HG02588 (cell line): ENCODE measurements around the gene RNF125.
"Not testable (repeated sequence)": the region's sequence is repeated elsewhere in the genome, so short reads cannot be mapped to it uniquely, and the experiment has no call there.

ENCODE experiments used
- ATAC-seq: cut with Tn5 transposase; IDR thresholded peaks from one replicate; pipeline ENCODE4 v1.9.1; 2021; ENCODE audit warnings: mild to moderate bottlenecking, moderate library complexity; ENCODE audit not compliant: unreplicated experiment

The RNF125 gene

DNA sequence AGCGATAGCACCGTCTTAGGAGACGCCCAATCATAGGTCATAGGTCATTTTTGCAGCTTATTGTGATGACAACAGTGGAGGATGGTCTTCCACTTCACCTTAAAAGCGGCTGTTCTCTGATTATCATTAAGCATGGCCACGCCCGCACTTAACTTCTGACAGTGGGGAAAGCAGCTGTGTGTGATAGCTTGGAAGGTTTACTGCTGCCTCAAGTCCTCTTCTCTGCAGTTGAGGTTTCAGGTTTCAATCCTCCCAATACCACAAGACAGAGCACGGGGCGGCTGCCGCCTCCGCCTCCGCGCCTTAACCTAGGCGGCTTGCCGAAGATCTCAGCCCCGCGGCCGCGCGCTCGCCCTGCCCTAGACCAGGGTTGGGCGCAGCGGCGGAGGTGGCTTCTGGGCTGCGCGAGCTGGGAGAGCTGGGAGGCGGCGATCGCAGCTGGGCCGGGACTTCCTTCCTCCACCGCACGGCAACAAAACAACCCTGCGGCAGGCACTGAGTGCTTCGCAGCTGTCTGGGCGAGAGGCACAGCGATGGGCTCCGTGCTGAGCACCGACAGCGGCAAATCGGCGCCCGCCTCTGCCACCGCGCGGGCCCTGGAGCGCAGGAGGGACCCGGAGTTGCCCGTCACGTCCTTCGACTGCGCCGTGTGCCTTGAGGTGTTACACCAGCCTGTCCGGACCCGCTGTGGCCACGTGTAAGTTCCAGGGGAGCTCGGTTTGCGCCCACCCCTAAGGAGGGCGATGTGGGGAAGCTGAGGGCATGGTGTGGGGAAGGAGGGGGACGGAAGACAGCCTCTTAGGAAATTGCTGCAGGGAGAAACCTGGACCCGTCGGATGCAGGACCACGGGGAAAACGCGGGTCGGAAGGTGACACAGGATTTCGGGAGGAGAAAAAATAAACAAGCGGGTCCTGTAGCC, at the start of gene RNF125:
TSS of gene RNF125 (plus strand) at position 495 of the 920 bp plus-strand sequence. CDS start at position 534, 39 bp downstream.
- peak; percentile 91 for ATAC-seq

DNA sequence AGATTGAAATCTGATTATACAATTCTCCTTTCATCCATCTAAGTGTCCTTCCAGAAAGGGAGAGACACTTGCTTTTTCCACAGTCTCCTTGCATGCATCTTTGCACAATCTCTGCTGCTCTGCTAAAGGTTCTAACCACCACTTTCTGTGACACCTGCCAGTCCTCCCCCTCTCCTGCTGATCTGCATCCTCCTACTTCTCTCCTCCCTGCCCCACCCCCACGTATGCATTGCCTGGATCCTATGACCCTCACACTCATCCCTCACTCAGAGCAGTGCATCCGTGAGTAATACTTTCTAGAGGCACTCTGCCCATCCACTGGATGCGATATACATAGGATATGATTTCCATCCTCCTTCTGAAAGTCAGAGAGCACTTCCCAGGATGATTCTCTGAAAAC, 48.0 kb upstream of the RNF125 start:
- ATAC-seq, result no peak

DNA sequence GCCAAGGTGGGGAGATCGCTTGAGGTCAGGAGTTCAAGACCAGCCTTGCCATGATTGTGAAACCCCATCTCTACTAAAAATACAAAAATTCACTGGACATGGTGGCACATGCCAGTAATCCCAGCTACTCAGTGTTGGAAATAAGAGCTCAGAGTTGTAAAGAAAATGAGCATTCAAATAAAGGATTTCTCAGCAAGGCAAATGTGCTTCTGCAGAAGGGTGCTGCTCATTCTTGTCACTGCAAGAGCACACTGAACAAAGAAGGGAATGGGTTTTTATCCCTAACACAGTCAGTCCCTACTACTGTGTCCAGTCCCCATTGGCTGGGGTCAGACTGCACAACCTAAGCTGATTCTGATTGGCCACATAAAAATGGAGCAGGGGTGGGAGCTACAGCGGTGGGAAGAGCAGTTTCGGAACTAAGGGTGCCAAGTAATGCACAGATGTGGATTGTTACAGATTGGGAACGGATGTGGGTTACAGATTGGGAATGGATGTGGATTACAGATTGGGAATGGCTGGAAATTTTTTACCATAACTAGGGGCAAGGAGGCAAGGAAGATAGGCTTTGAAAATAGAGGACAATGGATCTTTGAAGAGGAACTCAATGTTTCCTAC, 44.6 kb upstream of the RNF125 start:
- ATAC-seq, result no peak

DNA sequence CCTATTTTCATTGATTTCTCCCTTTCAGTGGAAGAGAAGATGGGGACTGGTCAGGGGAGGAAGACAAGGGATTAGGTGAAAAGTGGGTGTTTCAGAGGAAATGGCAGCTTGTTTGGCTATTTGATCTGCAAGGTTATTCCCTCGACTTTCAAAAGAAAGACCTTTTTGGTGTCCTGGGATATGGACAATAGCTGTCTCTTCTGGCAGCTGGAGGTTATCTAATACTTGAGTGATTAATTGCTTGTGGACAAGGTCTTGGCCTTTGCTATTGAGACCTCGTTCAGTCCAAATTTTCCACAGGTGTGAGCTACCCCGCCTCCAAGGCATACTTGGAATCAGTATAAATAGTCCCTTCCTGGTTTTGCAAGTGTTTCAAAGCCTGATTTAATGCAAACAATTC, 42.4 kb upstream of the RNF125 start:
- ATAC-seq, result no peak

DNA sequence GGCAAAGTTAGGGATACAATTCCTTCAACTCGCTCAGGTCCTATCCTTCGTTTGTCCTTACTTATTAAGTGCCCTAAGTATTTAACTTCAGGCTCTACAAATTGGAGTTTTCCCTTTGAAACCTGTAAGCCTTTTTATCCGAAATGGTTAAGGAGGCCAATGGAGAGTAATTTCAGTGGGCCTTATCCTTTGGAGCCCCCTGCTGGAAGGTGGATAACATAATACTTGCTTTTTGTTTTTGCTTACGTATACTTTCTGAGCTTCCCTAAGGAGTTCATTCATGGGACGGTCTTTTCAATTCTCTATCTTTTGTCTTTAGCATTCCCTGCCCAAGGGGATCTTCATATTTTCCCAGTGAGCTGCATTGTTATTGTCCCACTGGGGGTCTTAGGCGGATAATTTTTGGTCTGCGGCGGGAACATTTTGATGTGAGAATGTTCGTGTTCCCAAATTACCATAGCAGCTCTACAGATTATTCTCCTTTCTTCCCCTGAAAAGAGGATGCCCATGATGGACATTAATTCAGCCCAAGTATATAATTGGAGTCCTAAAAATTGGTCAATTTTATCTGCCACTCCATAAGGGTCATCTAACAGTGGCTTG, 41.3 kb upstream of the RNF125 start:
- ATAC-seq, result no peak

DNA sequence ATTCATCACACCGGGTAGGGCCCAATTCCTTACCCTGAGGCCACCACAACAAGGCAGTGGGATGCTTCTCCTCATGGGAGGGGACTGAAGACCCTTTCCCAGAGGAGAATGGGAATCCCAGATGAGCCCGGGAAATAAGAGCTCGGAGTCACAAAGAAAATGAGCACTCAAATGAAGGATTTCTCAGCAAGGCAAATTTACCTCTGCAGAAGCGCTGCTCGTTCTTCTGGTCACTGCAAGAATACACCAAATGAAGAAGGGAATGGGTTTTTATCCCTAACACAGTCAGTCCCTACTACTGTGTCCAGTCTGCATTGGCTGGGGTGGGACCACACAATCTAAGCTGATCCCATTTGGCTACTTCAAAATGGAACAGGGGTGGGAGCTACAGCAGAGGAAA, 40.0 kb upstream of the RNF125 start:
- ATAC-seq, result no peak

DNA sequence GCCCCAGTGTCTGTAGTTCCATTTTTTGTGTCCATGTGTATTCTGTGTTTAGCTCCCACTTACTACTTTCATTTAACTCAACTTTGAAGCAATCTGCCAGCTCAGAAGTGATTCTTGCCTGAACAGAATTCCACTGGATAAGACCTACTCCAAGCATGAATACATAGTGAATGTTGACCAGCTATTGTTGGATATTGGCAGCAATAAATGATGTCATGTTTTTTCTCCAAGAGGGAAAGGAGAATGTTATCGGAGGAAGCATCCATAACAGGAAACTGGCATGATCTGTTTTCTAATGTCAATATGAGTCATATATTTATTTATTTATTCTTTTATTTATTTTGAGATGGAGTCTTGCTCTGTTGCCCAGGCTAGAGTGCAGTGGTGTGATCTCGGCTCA, 38.9 kb upstream of the RNF125 start:
- no peak for ATAC-seq

DNA sequence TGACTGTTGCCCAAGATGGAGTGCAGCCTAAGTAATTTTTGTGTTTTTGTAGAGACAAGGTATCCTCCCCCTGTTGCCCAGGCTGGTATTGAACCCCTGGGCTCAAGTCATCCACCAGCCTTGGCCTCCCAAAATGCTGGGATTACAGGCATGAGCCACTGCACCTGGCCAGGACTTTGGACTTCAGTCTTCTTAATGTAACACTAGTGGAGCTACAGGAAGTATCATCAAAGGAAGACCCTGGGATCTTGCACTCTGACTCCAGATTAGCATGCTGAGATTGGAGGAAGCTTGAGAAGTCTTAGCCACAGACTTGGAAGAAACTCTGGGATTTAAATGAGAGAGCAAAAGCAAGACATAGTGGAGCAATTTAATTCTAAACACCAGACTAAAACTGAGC, 37.8 kb upstream of the RNF125 start:
- ATAC-seq, result no peak

DNA sequence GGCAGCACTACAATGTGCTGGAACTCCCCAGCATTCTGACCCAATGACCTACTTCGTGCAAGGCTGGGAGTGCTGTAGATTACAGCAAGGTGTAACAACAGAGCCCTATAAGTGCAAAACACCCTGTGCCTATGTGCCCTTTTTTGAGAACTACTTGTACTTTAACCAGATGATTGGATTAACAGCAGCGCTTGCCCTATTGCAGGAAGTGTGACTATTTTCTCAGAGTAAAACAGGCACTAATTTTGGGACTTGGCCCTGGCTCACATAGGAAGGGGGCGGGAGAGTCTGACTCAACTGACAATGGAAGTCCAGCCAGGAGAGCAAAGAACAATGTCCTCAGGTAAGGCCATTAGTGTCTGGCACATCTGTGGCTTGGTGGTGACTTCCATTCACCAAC, 35.6 kb upstream of the RNF125 start:
- no peak for ATAC-seq

DNA sequence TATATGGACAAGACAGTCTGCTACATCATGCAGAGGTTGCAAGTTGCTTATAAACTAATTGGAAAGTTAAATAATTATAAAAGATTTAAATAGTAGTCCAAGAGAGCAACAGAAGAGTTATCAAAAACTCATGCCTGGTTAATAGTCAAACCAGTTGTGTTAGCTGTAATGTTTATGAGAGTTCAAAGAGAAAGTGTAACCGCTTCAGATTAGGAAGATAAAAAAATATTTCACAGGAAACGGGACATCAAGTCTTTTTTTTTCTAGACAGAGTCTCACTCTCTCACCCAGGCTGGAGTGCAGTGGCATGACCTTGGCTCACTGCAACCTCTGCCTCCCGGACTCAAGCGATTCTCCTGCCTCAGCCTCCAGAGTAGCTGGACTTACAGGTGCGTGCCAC, 34.6 kb upstream of the RNF125 start:
- ATAC-seq, result no peak

DNA sequence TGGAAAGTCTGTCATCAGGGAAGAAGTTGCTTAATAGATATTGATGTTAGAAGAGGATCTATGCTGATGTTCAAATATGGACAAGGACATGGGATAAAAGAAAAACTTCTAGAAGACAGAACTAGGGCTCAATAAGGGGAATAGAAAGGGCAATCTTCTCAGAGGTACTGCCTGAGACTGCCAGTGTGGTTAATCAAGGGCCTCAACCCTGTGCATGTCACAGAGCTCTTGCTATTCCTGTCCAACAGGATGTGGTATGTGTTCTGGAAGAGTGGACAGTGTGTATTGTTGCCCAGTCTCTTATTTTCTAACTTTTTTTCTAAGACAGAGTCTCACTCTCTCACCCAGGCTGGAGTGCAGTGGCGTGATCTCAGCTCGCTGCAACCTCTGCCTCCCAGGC, 27.8 kb upstream of the RNF125 start:
- ATAC-seq, result peak; percentile 92

DNA sequence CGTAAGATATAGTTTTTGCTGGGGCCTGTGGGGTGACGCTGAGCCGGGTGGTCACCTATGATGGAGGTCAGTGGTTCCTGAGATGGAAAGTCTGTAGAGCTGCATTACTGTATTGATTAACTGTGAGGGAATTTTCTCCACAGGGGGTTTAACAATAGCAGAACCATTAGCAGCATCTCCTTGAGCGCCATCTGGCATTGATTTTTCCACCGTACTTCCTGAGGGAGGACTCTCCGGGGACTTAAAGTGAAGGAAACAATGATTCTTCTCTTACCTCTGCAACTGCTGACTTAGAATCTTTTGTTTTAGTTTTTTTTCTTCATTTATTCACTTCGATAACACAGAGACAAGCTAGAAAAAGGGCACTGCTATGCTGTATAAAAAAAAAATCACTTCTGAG, 22.6 kb upstream of the RNF125 start:
- ATAC-seq, result no peak

DNA sequence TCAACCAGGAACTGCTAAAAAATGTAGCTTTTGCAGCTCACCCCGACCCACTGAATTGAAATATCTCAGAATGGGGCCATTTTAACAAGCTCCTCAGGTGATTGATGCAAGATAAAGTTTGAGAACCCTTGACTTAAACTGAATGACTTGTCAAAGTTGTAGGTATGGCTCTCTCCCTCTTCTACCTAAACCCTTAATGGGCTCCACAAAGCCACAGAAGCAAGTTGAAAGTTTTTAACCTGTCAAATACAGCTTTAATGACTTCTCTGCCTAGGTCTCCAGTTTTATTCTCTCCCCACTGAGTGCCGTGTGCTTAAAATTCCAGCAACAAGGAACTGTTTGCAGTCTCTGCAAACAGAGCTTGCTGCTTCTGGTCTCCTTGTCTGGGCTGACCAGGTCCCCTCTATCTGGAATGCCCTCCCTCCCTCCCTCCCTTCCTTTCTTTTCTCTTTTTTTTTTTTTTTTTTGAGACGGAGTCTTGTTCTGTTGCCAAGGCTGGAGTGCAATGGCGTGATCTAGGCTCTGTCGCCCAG, 19.7 kb upstream of the RNF125 start:
- no peak for ATAC-seq

DNA sequence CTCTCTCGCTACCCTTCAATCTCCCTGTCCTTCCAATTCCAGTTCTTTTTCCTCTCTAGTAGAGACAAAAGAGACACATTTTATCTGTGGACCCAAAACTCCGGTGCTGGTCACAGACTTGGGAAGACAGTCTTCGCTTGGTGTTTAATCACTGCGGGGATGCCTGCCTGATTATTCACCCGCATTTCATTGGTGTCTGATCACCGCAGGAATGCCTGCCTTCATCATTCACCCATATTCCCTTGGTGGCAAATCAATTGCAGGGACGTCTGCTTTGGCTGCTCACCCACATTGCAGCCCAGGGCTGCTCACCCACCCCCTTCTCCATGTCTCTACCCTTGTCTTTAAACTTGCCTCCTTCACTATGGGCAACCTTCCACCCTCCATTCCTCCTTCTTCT, 17.5 kb upstream of the RNF125 start:
- ATAC-seq, result not testable (repeated sequence)

DNA sequence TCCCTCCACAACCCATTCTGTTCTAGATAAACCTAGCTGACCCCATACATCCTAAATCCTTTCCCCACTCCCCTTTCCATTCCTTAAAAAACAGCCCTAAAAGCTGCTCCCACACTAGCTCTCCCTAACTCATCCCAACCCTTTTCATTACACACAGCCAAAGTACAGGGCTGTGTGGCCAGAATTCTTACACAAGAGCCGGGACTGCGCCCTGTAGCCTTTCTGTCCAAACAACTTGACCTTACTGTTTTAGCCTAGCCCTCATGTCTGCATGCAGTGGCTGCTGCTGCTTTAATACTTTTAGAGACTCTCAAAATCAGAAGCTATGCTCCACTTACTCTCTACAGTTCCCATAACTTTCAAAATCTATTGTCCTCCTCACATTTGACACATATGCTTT, 14.8 kb upstream of the RNF125 start:
- ATAC-seq, result not testable (repeated sequence)

DNA sequence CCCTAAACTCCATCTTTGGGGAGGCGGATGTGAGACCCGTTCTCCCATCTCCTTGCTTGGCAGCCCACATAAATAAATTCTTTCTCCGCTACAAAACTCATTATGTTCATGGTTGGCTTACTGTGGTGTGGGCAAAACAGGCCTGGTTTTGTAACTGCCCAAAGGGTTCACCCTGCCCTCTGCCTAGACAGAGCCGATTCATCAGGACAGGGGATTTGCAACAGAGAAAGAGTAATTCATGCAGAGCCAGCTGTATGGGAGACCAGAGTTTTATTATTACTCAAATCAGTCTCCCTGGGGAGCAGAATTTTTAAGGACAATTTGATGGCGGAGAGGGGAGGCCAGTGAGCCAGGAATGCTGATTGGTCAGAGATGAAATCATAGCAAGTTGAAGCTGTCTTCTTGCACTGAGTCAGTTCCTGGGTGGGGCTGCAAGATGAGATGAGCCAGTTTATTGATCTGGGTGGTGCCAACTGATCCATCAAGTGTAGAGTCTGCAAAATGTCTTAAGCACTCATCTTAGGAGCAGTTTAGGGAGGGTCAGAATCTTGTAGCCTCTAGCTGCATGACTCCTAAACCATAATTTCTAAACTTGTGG, 8.4 kb upstream of the RNF125 start:
- ATAC-seq, result no peak

DNA sequence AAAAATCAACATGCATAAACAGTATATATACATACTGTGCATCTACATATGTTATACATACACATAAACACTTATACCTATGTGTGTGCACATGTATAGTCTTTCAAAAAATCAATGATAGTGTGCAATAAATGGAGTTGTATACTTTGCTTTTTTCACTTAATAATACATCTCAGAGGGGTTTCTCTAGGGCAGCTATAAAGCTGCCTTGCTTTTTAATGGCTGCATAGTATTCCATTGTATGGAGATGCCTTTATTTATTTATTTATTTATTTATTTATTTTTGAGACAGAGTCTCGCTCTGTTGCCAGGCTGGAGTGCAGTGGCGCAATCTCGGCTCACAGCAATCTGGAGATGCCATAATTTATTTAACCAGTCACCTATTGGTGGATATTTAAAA, 7.4 kb upstream of the RNF125 start:
- ATAC-seq, result no peak

DNA sequence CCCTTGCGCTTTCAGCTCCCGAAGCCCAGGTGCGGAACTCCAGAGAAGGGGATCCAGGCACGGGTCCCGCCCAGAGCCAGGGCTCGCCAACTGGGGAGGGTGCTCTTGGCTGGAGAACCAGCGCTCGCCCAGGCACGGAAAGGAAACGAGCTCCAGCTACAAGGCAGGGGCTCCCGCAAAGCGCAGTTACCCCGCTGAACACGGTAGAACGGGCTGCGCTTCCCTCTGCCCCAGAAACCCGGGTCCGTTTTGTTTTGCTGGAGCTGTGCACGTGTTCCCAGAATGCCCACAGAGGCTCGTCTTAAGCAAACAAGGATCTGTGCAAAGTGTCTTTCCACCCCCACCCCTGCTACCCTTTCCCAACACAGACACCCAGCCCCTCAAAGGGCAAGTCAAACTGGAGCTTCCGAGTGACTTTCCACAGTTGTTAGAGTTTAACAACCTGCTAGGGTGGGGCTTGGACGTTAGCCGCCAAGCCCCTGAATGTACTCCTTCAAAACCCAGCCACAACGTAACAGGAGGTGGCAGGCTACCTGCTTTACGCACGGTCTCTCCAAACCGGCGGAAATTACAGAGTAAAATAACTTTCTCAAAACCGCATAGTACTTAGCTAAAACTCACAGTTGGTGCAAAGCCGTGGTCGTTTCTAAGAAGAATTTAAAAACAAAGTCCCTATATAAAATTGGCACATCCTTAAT, 775 bp downstream of the RNF125 start:
- ATAC-seq, result no peak

DNA sequence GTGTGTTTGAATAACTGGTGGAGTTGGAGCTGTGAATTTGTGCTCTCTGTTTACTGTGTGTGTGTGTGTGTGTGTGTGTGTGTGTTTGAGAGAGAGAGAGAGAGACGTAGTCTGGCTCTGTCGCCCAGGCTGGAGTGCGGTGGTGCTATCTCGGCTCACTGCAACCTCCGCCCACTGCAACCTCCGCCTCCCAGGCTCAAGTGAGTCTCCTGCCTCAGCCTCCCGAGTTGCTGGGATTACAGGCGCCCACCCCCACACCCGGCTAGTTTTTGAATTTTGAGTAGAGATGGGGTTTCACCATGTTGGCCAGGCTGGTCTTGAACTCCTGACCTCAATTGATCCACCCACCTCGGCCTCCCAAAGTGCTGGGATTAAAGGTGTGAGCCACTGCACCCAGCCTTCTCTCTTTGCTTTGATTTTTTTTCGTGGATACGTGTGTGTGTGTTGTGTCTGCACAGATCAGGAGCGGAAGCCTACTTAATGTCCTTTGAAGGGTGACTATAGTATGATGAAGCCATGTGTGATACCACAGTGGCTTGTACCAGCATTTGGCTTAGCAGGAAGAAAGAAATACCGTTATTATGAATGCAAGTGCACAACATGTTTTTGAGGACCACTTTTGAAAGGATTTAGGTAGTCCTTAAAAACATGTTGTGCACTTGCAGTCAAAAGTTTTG, 1.5 kb downstream of the RNF125 start:
- not testable (repeated sequence) for ATAC-seq
